Ovary (tissue), 3 donors: ENCODE results near the gene SPATA16.

ENCODE experiments used
- EP300 ChIP-seq: sonication (generic); formaldehyde crosslinking; IDR thresholded peaks from one replicate; pipeline ENCODE4 v1.6.1; 2017; ENCODE audit warnings: antibody characterized with exemption
- POLR2A ChIP-seq: fragments of 450-650 bp; IDR thresholded peaks from one replicate; pipeline ENCODE4 v1.6.1; 2017; ENCODE audit warnings: antibody characterized with exemption, mild to moderate bottlenecking, moderate library complexity
- TF ChIP-seq, protein P1 (sequence below), 3 donors: fragments of 450-650 bp in 2 of 3; fragments of 200-600 bp in 1 of 3; IDR thresholded peaks; one replicate each; pipeline versions ENCODE4 v1.5.1 to v1.8.0; 2016 to 2022; ENCODE audit warnings: antibody characterized with exemption in 3 of 3, mild to moderate bottlenecking in 1 of 3
- donor health status: DM: no; HTN: no; CAD: no.

DNA sequence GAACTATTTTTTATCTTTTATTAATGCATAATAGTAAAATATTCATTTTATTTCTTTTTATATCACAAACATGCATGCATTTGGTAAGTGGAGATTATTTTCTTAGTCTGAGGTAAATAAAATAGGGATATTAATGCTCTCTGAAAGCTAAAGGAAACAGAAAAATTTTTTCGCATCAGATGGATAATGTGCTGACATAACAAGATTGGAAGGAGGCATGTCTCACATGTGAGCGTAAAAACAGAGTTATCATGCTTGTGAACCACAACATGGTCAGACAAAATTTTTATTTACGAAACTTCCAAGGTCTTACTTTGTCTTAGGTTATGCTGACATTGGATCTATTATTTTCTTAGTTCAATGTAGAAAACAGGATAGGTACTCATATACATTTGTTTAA is 166.1 kb downstream of the SPATA16 start:
- TF ChIP-seq, protein P1, sequence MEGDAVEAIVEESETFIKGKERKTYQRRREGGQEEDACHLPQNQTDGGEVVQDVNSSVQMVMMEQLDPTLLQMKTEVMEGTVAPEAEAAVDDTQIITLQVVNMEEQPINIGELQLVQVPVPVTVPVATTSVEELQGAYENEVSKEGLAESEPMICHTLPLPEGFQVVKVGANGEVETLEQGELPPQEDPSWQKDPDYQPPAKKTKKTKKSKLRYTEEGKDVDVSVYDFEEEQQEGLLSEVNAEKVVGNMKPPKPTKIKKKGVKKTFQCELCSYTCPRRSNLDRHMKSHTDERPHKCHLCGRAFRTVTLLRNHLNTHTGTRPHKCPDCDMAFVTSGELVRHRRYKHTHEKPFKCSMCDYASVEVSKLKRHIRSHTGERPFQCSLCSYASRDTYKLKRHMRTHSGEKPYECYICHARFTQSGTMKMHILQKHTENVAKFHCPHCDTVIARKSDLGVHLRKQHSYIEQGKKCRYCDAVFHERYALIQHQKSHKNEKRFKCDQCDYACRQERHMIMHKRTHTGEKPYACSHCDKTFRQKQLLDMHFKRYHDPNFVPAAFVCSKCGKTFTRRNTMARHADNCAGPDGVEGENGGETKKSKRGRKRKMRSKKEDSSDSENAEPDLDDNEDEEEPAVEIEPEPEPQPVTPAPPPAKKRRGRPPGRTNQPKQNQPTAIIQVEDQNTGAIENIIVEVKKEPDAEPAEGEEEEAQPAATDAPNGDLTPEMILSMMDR (IDR thresholded peaks at IDR 0.05), result no peak
- TF ChIP-seq POLR2A (no peak), EP300 (no peak)
